ENCODE results near the gene CLIC6. TPM values are rescaled to one million over a fixed set of nuclear protein-coding genes. Genes with fewer than 3 reads are reported as not detected.

CLIC6 gene
- total RNA-seq, 2 donors from 2014 or later = 3.4 to 7.0 TPM

DNA sequence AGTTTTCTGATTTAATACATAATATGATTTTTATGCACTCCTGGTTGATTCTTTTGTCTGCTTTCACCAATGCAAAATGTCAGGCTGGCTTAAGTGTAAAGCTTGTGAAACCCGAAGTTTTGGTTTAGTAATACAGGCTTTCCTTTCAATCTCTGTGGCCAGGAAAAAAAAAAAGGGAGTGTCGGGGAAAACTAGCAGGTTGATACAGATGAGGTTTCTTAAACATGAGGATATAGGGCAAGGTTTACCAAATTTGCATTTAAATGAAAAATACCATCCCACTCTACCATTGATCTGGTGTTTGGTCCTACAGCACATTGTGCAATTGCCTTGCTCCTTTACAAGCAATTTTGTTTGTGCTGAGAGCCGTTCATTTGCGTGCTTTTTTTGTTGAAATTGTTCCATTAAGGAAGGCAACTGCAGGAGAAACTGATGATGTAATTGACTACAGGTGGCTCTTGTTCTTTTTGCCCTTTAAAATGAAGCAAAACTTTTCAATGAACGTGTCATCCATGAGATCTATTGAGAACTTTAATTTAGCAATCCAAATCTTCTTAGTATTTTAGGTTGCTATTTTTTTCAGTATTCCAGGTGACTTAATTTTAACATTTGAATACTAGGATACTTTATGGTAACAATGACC is 22.7 kb downstream of the CLIC6 start:
- Histone ChIP-seq H3K27ac (no peak overlapping the region), H3K27me3 (replicated peaks; ENCODE audit: insufficient read depth) (no peaks in the 10 kb centered on the region), H3K4me1 (replicated peaks) (no peaks in the 10 kb centered on the region), H3K4me3 (no peak overlapping the region), H3K9me3 (no peaks in the 10 kb centered on the region), H3K36me3 (no peaks in the 10 kb centered on the region)
- DNase-seq (ENCODE audit: low spot score) = no peak
- 24% methylated on average over 5 of the region's 5 CpGs for WGBS
- intact Hi-C loops (cut with DNase I) = loop anchor here (10.0 kb wide), 1 partner anchor 193 kb away; no protein-coding TSS in a partner anchor
- TF ChIP-seq, protein P1, sequence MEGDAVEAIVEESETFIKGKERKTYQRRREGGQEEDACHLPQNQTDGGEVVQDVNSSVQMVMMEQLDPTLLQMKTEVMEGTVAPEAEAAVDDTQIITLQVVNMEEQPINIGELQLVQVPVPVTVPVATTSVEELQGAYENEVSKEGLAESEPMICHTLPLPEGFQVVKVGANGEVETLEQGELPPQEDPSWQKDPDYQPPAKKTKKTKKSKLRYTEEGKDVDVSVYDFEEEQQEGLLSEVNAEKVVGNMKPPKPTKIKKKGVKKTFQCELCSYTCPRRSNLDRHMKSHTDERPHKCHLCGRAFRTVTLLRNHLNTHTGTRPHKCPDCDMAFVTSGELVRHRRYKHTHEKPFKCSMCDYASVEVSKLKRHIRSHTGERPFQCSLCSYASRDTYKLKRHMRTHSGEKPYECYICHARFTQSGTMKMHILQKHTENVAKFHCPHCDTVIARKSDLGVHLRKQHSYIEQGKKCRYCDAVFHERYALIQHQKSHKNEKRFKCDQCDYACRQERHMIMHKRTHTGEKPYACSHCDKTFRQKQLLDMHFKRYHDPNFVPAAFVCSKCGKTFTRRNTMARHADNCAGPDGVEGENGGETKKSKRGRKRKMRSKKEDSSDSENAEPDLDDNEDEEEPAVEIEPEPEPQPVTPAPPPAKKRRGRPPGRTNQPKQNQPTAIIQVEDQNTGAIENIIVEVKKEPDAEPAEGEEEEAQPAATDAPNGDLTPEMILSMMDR (IDR thresholded peaks at IDR 0.05) = no peak
- TF ChIP-seq POLR2A (IDR thresholded peaks at IDR 0.05) (no peak), POLR2AphosphoS5 (IDR thresholded peaks at IDR 0.05) (no peak)

DNA sequence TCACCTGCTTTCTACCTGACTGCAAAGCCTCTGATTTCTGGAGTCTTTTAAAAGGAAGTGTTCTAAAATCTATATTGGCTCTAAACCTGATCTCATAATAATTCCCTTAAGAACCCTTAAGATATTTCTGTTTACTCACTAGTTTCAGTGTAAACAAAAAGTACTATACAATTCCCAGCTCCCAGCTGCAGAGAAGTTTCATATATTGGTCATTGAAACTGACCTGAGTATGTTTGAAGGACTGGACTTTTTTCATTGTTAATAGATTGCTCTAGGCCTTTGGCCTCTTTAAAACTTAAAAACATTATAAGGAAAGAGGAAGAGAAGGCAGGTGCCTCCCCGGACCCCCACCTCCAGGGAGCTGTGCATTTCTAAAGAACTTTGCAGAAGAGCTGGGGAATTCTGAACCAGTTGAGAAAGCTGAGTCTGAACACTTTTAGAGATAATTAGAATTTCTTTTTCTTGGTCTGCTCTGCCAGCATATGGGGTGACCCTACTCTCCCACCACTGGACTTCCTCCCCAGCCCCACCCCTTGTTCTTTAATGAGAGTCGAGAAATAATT is 23.7 kb downstream of the CLIC6 start:
- no peak overlapping the region for H3K27ac ChIP-seq
- DNase-seq (ENCODE audit: low spot score) = no peak
- no peaks in the 10 kb centered on the region for H3K36me3 ChIP-seq
- WGBS = 58% methylated on average over 2 of the region's 2 CpGs
- no peak overlapping the region for H3K4me3 ChIP-seq
- no peaks in the 10 kb centered on the region for H3K9me3 ChIP-seq
- TF ChIP-seq, protein P1 (IDR thresholded peaks at IDR 0.05) = no peak
- TF ChIP-seq POLR2A (IDR thresholded peaks at IDR 0.05) (no peak), POLR2AphosphoS5 (IDR thresholded peaks at IDR 0.05) (no peak)
- intact Hi-C loops (cut with DNase I) = loop anchor here (10.0 kb wide), 1 partner anchor 192 kb away; no protein-coding TSS in a partner anchor
- no peaks in the 10 kb centered on the region for H3K4me1 ChIP-seq (replicated peaks)
- H3K27me3 ChIP-seq (replicated peaks; ENCODE audit: insufficient read depth) = no peaks in the 10 kb centered on the region

DNA sequence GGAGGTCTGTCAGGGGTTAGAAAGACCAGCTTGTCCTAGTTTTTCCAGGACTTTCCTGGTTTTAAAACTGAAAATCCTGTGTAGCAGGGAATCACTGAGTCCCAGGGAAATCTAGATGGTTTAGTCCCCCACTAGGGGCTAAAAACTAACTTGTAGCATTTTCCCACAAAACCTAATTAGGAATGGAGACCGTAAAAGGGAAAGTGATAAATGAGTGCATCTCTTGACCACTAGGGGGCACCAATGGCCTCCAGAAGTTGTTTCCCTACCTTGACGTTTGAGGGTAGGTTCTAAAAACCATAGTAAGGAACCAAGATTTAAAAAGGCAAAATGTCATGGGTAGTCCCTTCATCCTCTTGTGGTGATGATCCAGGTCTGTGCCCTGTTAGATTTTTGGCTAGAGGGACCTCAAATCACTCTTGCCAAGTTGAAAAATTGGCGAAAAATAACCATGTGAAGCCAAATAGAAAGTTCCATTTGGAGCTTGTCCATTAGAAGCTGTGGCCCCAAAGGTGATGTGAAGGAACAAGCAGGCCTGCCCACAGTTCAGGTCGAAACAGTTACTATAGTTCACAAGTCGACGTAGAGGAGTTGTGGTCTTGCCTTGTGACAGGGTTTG is 24.5 kb downstream of the CLIC6 start:
- 58% methylated on average over 6 of the region's 6 CpGs for WGBS
- Histone ChIP-seq H3K9me3 (no peaks in the 10 kb centered on the region), H3K36me3 (no peaks in the 10 kb centered on the region), H3K4me1 (replicated peaks) (no peaks in the 10 kb centered on the region), H3K27ac (no peak overlapping the region), H3K4me3 (no peak overlapping the region), H3K27me3 (replicated peaks; ENCODE audit: insufficient read depth) (no peaks in the 10 kb centered on the region)
- peak; percentile 64 for DNase-seq (ENCODE audit: low spot score)
- intact Hi-C loops (cut with DNase I) = loop anchor here (10.0 kb wide), 1 partner anchor 192 kb away; no protein-coding TSS in a partner anchor
- TF ChIP-seq POLR2A (IDR thresholded peaks at IDR 0.05) (no peak), POLR2AphosphoS5 (IDR thresholded peaks at IDR 0.05) (peak; percentile 58)
- TF ChIP-seq, protein P1 (IDR thresholded peaks at IDR 0.05) = peak; percentile 78 to 91 (median 84)

DNA sequence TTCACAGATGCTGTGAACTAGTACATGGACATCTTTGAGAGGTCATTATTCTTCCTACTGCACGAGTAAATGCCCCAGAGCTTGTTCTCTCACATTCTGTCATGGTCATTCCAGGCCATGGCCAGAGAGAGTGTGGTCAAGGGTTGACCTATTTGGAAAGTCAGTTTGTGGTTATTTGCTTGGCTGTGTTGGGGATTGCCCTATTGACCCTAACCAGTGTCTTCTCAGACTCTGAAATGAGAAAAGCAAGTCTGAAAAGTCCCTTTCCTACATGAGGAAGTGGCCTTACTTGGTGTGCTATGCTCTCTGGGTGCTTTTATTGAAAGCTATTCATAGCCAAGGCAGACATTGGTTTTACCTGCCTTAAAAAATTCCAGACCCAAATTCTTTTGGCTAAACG is 26.6 kb downstream of the CLIC6 start:
- 73% methylated on average over 2 of the region's 2 CpGs for WGBS
- H3K4me3 ChIP-seq = no peak overlapping the region
- no peak overlapping the region for H3K27ac ChIP-seq
- intact Hi-C loops (cut with DNase I) = loop anchor here (10.0 kb wide), 1 partner anchor 189 kb away; no protein-coding TSS in a partner anchor
- H3K9me3 ChIP-seq = no peaks in the 10 kb centered on the region
- H3K36me3 ChIP-seq = no peaks in the 10 kb centered on the region
- DNase-seq (ENCODE audit: low spot score) = no peak
- no peaks in the 10 kb centered on the region for H3K27me3 ChIP-seq (replicated peaks; ENCODE audit: insufficient read depth)
- no peaks in the 10 kb centered on the region for H3K4me1 ChIP-seq (replicated peaks)
- TF ChIP-seq POLR2AphosphoS5 (IDR thresholded peaks at IDR 0.05) (no peak), POLR2A (IDR thresholded peaks at IDR 0.05) (no peak)
- TF ChIP-seq, protein P1 (IDR thresholded peaks at IDR 0.05) = no peak

All from prostate gland (tissue), 2 donors.